Activated T-helper 1 cell treated with Interleukin-2 at 50 U/mL for 16 hours (primary cell): ENCODE results near the gene TAS2R13.

Experiments
- DNase-seq: peaks from one replicate; pipeline ENCODE4 v3.0.0-alpha.2; 2020; ENCODE audit warnings: low read depth

The TAS2R13 gene, protein sequence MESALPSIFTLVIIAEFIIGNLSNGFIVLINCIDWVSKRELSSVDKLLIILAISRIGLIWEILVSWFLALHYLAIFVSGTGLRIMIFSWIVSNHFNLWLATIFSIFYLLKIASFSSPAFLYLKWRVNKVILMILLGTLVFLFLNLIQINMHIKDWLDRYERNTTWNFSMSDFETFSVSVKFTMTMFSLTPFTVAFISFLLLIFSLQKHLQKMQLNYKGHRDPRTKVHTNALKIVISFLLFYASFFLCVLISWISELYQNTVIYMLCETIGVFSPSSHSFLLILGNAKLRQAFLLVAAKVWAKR

GRCh38 chr12:10909462-10909861, at the start of gene TAS2R13:
Gene TAS2R13, minus strand, starts transcription at chr12:10909562. Its CDS starts 264 bp downstream, at chr12:10909298.
- DNase-seq, result no peak

DNA sequence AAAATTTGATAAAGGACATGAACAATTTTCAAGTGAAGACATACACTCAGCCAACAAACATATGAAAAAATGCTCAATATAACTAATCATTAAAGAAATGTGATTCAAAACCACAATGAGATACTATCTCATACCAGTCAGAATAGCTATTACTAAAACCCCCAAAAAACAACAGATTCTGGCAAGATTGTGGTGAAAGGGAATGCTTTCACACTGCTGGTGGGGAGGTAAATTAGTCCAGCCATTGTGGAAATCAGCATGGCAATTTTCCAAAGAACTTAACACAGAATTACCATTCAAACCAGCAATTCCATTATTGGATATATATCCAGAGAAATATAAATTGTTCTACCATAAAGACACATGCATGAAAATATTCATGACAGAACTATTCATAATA, 48.4 kb upstream of the TAS2R13 start:
- DNase-seq, result no peak

DNA sequence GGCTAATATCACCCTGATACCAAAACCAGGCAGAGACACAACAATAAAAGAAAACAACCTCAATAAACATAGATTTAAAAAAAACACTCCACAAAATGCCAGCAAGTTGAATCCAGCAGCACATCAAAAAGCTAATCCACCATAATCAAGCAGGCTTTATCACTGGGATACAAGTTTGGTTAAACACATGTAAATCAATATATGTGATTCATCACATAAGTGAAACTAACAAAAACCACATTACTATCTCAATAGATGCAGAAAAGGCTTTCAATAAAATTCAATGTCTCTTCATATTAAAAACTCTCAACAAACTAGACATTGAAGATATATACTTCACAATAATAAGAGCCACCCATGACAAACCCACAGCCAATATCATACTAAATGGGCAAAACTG, 46.7 kb upstream of the TAS2R13 start:
- DNase-seq, result no peak

GRCh38 chr12:10952645-10953044, 43.3 kb upstream of the TAS2R13 start:
- no peak for DNase-seq

- no peak for DNase-seq
Measured at GRCh38 chr12:10943167-10943566, 33.8 kb upstream of the TAS2R13 start.

- DNase-seq, result no peak
Measured at GRCh38 chr12:10941916-10942607, 32.7 kb upstream of the TAS2R13 start.

DNA sequence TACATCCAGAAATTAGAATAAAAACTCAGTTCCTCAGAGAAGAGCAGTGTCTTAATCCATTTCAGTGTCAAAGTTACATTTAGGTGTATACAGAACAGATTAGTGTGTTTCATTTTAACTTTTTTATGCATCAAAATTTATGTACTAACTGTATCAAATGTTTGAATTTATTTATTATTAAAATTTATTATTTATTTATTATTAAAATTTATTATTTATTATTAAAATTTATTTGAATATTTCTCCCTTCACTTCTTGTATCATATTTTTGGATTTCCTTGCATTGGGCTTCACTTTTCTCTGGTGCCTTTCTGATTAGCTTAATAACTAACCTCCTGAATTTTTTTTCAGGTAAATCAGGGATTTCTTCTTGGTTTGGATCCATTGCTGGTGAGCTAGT, 32.0 kb upstream of the TAS2R13 start:
- DNase-seq, result no peak

DNA sequence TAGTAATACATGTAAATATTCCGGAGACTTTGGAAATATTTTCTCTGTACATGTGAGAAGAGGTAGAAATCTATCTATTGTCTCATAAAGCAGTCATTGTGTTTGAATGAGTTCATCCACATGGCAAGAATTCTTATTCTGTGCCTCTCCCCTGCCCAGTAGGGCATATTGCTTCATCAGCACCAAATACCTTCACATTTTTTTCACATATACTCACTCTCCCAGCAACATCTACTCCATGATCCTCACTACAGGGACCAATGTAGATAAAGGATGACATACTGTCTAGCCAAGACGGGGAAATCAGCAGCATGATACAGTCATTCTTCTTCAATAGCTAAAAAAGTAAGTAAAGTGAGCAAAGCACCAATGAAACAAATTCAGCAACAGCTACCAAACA, 31.0 kb upstream of the TAS2R13 start:
- no peak for DNase-seq

DNA sequence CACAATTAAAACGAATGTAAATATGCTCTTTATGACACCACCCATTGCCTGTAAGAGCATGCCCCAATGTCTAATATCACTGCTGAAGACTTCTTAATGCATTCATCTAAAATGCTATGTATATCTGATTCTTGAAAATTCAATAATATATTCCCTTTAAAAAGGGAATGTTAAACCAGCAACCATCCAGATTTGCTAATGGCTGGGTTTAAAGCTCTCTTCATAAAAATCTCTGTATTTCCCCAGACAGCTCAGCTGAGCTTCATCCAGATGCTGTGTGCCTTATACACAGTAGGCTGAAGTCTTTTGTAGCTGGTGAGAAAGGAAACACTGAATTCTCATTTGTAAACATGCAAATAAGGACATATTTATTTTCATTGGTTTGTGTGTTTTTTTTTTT, 29.8 kb upstream of the TAS2R13 start, which contains the start of gene TAS2R14:
TAS2R14 (minus strand) TSS at position 101 of the 400 bp plus-strand sequence; CDS start at position 45, 56 bp downstream.
- no peak for DNase-seq

- no peak for DNase-seq
Measured at GRCh38 chr12:10936506-10936905, 27.1 kb upstream of the TAS2R13 start.

- no peak for DNase-seq
Measured at GRCh38 chr12:10928746-10929286, 19.5 kb upstream of the TAS2R13 start, which contains the start of gene PRH2. Gene PRH2, plus strand, starts transcription at chr12:10929236. Its CDS starts 38 bp downstream, at chr12:10929274.

DNA sequence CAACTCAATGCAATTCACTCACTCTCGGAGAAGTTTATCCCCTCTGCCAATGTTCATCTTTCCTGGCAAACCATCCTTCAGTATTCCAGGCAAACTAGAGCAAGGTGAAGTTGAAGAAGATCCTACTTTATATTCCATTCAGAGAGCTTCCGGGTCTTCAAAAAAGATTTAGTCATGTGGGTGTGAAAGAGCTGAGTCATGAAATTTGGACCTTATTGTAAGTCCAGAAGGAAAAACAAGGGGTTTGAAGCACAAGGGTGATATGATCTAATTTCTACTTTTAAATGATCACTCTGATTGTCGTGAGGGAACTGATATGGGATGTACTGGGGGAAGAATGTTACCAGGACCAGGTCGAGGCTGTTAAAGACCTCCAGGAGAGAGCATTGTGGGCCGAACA, 16.9 kb upstream of the TAS2R13 start:
- no peak for DNase-seq

DNA sequence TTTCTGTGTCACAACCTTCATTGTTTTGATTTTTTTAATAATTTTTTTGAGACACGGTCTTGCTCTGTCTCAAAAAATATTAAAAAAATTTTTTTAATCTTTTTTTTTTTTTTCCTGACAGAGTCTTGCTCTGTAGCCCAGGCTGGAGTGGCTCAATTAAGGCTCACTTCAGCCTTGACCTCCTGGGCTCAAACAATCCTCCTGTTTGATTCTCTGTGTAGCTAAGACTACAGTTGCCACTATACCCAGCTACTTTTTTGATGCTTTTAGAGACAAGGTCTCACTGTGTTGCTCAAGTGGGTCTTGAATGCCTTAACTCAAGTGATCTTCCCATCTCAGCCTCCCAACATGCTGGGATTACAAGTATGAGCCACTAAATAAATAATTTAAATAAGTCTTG, 10.4 kb upstream of the TAS2R13 start:
- DNase-seq, result no peak

- DNase-seq, result no peak
Measured at GRCh38 chr12:10910380-10910779, 1.0 kb upstream of the TAS2R13 start.

DNA sequence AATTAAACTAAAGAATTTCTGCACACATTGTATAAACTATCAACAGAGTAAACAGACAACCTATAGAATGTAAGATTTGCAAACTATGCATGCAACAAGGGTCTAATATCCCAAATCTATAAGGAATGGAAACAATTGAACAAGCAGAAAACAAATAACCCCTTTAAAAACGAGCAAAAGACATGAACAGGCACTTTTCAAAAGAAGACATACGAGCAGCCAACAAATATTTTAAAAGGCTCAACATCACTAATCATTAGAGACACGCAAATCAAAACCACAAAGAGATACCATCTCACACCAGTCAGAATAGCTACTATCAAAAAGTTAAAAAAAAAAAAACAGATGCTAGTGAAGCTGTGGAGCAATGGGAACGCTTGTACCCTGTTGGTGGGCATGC, 4.7 kb downstream of the TAS2R13 start:
- DNase-seq, result no peak

GRCh38 chr12:10901427-10901826, 7.9 kb downstream of the TAS2R13 start:
- DNase-seq, result no peak

DNA sequence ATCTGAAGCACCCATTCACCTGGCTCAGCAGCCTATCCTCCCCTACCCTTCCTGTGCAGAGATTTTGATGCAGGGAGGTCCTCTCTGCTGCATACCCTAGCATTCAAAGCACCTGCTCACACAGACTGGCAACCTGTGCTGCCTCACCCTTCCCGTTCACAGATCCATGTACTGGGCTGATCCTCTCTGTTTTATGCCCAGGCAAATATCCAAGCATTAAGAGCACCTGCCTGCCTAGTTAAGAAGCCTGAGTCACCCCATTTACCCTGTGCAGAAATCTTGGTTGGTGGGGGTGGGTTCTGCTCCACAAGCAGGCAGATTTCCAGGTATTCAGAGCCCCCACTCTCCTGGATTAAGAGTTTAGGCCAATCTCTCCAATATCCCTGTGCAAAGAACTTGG, 8.4 kb downstream of the TAS2R13 start:
- no peak for DNase-seq

GRCh38 chr12:10900530-10900929, 8.8 kb downstream of the TAS2R13 start:
- DNase-seq, result no peak

GRCh38 chr12:10896854-10897253, 12.5 kb downstream of the TAS2R13 start:
- DNase-seq, result no peak

GRCh38 chr12:10891937-10892336, 17.4 kb downstream of the TAS2R13 start:
- no peak for DNase-seq

- DNase-seq, result no peak
Measured at GRCh38 chr12:10889226-10889625, 20.1 kb downstream of the TAS2R13 start.

GRCh38 chr12:10884086-10884725, 25.2 kb downstream of the TAS2R13 start, which contains the start of gene PRH1:
Gene PRH1, minus strand, starts transcription at chr12:10884255. Its CDS starts 38 bp downstream, at chr12:10884217.
- DNase-seq, result no peak

- no peak for DNase-seq
Measured at GRCh38 chr12:10873378-10873777, 36.0 kb downstream of the TAS2R13 start.
